Measurements from ENCODE around the gene SEMA6D.

SEMA6D gene

DNA sequence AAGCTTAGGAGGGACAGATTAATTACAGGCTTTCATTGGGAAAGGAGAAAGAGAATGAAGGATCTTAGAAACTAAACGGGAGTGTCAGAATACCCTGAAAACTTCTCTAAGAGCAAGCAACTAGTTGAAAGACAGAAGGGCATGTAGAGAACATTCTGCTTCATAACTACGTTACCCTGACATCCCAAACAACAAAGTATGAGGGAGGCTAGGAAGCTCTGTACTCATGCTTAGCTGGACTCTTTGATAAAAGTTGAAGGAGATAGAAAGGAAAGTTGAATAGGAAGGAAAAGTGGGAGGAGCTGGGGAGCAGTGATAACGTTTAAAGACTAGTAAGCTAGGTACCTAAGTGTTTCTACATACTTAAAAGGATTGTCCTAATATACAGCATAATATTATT lies 64.2 kb downstream of the SEMA6D start:
- H3K4me3 ChIP-seq (ENCODE audit: low read depth, low read length) = no peak overlapping the region
- no peak for DNase-seq (ENCODE audit: low read depth)
- in situ Hi-C loops (cut with HindIII; ENCODE audit: low sequenced_read_pairs) = no loop called here
- TF ChIP-seq, protein P1, sequence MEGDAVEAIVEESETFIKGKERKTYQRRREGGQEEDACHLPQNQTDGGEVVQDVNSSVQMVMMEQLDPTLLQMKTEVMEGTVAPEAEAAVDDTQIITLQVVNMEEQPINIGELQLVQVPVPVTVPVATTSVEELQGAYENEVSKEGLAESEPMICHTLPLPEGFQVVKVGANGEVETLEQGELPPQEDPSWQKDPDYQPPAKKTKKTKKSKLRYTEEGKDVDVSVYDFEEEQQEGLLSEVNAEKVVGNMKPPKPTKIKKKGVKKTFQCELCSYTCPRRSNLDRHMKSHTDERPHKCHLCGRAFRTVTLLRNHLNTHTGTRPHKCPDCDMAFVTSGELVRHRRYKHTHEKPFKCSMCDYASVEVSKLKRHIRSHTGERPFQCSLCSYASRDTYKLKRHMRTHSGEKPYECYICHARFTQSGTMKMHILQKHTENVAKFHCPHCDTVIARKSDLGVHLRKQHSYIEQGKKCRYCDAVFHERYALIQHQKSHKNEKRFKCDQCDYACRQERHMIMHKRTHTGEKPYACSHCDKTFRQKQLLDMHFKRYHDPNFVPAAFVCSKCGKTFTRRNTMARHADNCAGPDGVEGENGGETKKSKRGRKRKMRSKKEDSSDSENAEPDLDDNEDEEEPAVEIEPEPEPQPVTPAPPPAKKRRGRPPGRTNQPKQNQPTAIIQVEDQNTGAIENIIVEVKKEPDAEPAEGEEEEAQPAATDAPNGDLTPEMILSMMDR (IDR thresholded peaks at IDR 0.05; ENCODE audit: low read depth, low read length, missing control alignments) = no peak

DNA sequence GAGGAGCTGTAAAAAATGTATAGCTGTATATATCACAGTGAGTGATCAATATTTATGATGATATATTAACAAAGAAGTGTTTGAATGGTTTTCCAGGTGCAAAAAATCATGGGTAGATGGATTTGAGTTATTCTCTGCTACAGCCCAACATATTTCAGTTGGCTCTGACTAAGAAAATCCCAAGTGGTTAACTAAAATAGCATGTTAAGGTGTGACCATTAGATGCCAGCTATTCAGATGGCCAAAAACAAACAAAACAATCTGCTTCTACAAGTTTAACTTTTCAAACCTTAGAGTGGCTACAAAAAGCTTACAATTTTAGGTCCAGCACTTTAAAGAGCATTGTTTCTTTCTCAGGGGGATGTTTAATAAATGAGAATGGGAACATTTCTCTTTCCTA lies 67.5 kb downstream of the SEMA6D start:
- TF ChIP-seq, protein P1 (IDR thresholded peaks at IDR 0.05; ENCODE audit: low read depth, low read length, missing control alignments) = no peak
- in situ Hi-C loops (cut with HindIII; ENCODE audit: low sequenced_read_pairs) = no loop called here
- H3K4me3 ChIP-seq (ENCODE audit: low read depth, low read length) = no peak overlapping the region
- no peak for DNase-seq (ENCODE audit: low read depth)

DNA sequence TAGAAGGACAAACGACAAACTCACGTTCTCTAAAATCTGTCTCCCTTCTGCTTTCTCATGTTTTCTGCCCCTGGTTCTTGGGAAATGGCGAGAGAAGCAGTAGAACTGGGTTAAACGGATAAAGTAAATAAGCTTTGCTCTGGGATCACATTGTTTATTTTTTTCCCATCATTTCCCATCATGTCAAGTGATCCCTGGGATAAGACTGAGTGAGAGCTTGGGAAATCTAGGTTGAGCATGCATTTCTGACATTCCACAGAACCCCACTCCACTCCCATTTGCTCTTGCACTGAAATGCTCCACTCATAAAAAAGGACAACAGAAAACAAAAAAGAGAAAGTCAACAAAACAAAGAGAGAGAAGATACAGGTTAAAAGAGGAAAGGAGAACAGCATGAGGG lies 69.1 kb downstream of the SEMA6D start:
- no peak overlapping the region for H3K4me3 ChIP-seq (ENCODE audit: low read depth, low read length)
- TF ChIP-seq, protein P1 (IDR thresholded peaks at IDR 0.05; ENCODE audit: low read depth, low read length, missing control alignments) = no peak
- DNase-seq (ENCODE audit: low read depth) = no peak
- in situ Hi-C loops (cut with HindIII; ENCODE audit: low sequenced_read_pairs) = no loop called here

DNA sequence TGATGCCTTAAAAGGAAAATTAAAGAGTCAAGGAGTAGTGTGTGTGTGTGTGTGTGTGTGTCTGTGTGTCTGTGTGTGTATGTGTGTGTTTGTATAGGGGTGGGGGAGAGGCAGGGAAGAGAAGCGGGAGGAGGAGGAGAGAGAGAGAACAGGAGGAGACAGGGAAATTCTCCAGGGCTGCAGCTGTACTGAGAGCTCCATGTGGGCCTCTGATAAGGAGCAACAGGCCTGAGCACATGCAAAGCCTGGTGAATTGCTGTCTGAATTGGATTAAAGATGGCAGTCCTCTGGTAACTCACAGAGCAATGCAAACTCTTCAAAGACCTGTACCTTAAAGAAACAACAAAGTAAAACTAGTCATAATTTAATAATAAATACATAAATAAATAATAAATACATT lies 70.6 kb downstream of the SEMA6D start:
- in situ Hi-C loops (cut with HindIII; ENCODE audit: low sequenced_read_pairs) = no loop called here
- DNase-seq (ENCODE audit: low read depth) = no peak
- H3K4me3 ChIP-seq (ENCODE audit: low read depth, low read length) = no peak overlapping the region
- TF ChIP-seq, protein P1 (IDR thresholded peaks at IDR 0.05; ENCODE audit: low read depth, low read length, missing control alignments) = no peak

DNA sequence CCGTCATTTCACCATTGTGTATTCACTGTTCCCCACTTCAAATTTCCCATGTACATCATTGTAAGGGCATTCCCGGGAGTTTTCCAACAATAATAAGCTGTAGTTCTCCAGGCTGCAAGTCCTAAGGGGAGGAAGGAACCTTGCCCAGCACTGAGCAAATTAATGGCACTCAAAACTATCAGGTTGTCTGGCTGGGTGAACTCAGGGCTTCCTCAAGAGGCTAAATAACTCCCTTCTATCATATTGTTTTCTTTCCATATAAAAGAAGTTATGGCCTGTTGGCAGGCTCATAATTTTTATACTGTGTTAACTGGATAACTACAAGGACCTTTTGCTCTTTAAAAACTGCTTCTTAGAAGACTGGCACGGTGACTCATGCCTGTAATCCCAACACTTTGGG lies 71.4 kb downstream of the SEMA6D start:
- DNase-seq (ENCODE audit: low read depth) = no peak
- in situ Hi-C loops (cut with HindIII; ENCODE audit: low sequenced_read_pairs) = no loop called here
- H3K4me3 ChIP-seq (ENCODE audit: low read depth, low read length) = no peak overlapping the region
- TF ChIP-seq, protein P1 (IDR thresholded peaks at IDR 0.05; ENCODE audit: low read depth, low read length, missing control alignments) = no peak

DNA sequence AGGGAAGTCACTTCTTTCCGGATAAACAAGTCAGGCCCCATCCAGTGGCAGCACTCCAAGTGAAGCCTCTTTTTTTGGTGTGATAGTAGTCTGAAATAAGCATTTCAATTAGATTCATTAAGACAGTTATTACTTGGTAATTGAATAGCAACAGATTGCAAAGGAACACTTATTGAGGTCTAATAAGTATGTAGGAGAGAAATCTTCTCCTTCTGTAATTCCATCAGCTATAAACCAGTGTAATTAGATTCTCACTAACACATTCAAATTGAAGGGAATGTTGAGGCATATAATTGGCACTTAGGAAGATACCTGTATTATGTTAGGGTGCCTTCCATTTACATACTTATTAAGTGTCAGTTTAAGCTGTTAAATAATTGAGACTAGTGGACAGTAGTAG lies 73.9 kb downstream of the SEMA6D start:
- TF ChIP-seq, protein P1 (IDR thresholded peaks at IDR 0.05; ENCODE audit: low read depth, low read length, missing control alignments) = no peak
- in situ Hi-C loops (cut with HindIII; ENCODE audit: low sequenced_read_pairs) = no loop called here
- no peak for DNase-seq (ENCODE audit: low read depth)
- H3K4me3 ChIP-seq (ENCODE audit: low read depth, low read length) = no peak overlapping the region

DNA sequence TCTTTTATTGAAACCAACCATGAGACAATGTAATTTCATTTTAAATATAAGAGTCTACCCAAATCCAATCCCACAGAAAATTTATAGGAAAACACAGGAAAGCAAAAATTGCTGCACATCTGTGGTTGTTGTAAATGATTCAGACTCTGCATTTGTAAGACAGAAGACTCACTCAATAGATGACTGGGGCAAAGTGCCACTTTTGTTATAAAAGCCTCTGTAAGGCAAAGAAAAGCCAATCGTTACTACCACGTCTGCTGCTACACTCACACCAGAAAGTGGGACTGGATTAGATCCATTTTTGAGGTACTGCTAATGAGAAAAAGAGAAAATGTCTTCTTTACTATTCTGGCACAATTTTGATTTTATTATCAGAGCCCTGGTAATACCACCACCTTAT lies 74.9 kb downstream of the SEMA6D start:
- DNase-seq (ENCODE audit: low read depth) = no peak
- TF ChIP-seq, protein P1 (IDR thresholded peaks at IDR 0.05; ENCODE audit: low read depth, low read length, missing control alignments) = no peak
- in situ Hi-C loops (cut with HindIII; ENCODE audit: low sequenced_read_pairs) = no loop called here
- H3K4me3 ChIP-seq (ENCODE audit: low read depth, low read length) = no peak overlapping the region

Measured in astrocyte of the cerebellum (primary cell).